Measurements from ENCODE around the gene NLK. TPM values are rescaled to one million over a fixed set of nuclear protein-coding genes. Genes with fewer than 3 reads are reported as not detected.

NLK gene
- total RNA-seq, 6 experiments from 2014 or later, result 8.8 to 10.6 (median 9.9) TPM

DNA sequence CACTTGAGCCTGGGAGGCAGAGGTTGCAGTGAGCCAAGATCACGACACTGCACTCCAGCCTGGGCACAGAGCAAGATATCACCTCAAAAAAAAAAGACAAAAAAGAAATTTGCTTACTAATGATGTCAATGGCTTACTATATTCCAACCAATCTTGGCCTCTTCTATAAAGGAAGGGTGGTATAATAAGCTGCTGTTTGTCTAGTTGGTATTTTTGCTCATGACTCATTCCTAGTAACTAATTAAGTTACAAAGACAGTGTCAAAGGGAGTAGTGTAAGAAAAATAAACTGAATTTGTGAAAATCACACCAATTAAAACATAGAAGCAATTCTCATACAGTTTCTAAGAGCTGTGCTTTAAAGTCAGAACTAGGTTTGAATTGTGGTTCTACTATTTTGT is 82.5 kb downstream of the NLK start:
- H3K36me3 ChIP-seq, result no peaks in the 10 kb centered on the region
- H3K27me3 ChIP-seq, result no peaks in the 10 kb centered on the region
- WGBS (ENCODE audit: insufficient coverage, low coverage, low lambda C conversion rate, missing lambda C conversion rate), result 86% methylated on average over 1 of the region's 1 CpG
- DNase-seq (no peak), ATAC-seq (peak in 2 of 4 donors; percentile 16 to 81)
- H3K9me3 ChIP-seq, result peaks cover 0 to 2% (median 0%) of the 10 kb centered on the region in 4 donors
- H3K4me3 ChIP-seq, result no peak overlapping the region
- H3K27ac ChIP-seq, result no peak overlapping the region
- intact Hi-C loops (cut with DNase I), result no loop called here
- H3K4me1 ChIP-seq, result peaks cover 0 to 11% (median 0%) of the 10 kb centered on the region in 4 donors
- no peak for TF ChIP-seq POLR2A (IDR thresholded peaks at IDR 0.05)
- TF ChIP-seq, protein P1, sequence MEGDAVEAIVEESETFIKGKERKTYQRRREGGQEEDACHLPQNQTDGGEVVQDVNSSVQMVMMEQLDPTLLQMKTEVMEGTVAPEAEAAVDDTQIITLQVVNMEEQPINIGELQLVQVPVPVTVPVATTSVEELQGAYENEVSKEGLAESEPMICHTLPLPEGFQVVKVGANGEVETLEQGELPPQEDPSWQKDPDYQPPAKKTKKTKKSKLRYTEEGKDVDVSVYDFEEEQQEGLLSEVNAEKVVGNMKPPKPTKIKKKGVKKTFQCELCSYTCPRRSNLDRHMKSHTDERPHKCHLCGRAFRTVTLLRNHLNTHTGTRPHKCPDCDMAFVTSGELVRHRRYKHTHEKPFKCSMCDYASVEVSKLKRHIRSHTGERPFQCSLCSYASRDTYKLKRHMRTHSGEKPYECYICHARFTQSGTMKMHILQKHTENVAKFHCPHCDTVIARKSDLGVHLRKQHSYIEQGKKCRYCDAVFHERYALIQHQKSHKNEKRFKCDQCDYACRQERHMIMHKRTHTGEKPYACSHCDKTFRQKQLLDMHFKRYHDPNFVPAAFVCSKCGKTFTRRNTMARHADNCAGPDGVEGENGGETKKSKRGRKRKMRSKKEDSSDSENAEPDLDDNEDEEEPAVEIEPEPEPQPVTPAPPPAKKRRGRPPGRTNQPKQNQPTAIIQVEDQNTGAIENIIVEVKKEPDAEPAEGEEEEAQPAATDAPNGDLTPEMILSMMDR (IDR thresholded peaks at IDR 0.05), result no peak

DNA sequence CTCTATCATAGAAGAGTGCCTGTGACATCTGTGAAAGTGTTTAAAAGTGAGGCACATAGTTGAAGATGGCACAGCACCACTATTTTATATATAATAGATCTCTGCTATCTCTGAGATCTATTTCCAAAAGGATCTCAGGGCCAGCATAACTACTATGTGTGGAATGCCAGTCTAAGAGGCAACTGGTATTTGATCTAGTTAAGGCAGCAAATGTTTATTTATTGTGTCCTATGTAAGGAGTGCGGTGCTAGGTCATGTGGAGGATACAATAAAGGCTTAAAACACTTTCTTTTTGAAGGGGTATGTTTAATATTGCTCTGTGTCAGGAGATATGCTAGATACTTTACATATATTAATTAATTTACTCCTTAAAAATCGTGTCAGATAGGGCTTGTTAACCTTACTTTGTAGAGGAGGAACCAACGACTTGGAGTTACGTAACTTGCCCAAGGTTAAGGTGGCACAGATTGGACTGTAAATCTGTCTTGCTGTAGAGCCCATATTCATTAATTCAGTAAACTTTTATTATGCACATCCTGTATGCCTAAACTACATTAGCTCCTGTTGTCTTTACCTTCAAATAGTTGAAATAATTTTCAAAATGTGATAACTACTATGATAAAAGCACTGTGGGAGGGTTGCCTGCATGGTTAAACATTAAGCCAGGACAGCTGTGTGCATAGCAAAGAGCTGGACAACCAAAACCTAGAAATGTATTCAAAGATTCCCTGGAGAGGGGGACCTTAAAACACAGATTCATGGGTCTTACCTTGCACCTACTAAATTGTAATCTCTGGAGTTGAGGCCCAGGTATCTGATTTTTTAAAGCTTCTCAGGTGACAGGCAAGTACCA is 83.3 kb downstream of the NLK start:
- ATAC-seq, result peak; percentile 53 to 74 (median 57)
- DNase-seq, result no peak
- H3K4me1 ChIP-seq, result peaks cover 0 to 11% (median 0%) of the 10 kb centered on the region in 4 donors
- no peaks in the 10 kb centered on the region for H3K27me3 ChIP-seq
- TF ChIP-seq, protein P1 (IDR thresholded peaks at IDR 0.05), result no peak
- no peak for TF ChIP-seq POLR2A (IDR thresholded peaks at IDR 0.05)
- peak overlapping the region in 1 of 3 donors; percentile 16 for H3K4me3 ChIP-seq
- intact Hi-C loops (cut with DNase I), result no loop called here
- H3K27ac ChIP-seq, result peak overlapping the region in 1 of 3 donors; percentile 7
- no peaks in the 10 kb centered on the region for H3K36me3 ChIP-seq
- peaks cover 0 to 2% (median 0%) of the 10 kb centered on the region in 4 donors for H3K9me3 ChIP-seq
- 19% methylated on average over 4 of the region's 4 CpGs for WGBS (ENCODE audit: insufficient coverage, low coverage, low lambda C conversion rate, missing lambda C conversion rate)

DNA sequence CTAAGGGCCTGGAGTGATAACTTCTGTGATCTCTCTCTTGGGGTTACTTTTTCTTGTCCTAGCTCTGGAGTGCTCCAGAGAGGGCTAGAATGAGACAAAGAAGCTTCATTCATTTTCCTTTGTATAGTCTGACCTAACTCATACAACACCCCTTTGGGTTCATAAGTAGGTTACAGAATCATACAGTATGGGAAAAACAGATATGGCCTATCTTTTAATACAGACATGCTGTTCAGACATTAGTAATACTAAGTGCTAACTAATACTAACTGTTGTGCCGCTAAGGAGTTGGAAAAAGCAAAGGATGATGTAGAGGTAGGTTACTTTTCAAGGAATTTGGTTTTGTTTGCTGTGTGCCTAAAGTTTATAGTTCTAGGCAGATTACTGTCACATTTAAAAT is 84.7 kb downstream of the NLK start:
- Histone ChIP-seq H3K27me3 (no peaks in the 10 kb centered on the region), H3K27ac (no peak overlapping the region), H3K9me3 (peaks cover 0 to 2% (median 0%) of the 10 kb centered on the region in 4 donors), H3K36me3 (no peaks in the 10 kb centered on the region), H3K4me3 (no peak overlapping the region), H3K4me1 (peaks cover 0 to 11% (median 0%) of the 10 kb centered on the region in 4 donors)
- intact Hi-C loops (cut with DNase I), result no loop called here
- 100% methylated on average over 1 of the region's 1 CpG for WGBS (ENCODE audit: insufficient coverage, low coverage, low lambda C conversion rate, missing lambda C conversion rate)
- TF ChIP-seq POLR2A (IDR thresholded peaks at IDR 0.05), result no peak
- TF ChIP-seq, protein P1 (IDR thresholded peaks at IDR 0.05), result no peak
- ATAC-seq, result no peak
- no peak for DNase-seq

DNA sequence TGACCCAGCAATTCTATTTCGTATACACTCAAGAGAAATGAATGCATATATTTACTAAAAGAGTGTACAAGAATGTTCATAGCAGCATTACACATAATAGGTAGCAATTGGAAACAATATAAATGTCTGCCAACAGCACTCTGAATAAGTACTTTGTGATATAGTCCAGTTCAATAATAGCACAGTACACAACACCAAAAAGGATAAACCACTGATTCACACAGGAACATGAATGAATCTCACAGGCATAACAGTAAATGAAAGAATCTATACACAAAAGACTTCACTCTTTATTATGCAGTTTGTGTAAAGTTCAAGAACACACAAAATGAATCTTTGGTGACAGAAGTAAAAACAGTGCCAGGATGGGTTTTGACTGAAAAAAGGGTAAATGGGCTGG is 86.3 kb downstream of the NLK start:
- intact Hi-C loops (cut with DNase I), result no loop called here
- 89% methylated on average over 1 of the region's 1 CpG for WGBS (ENCODE audit: insufficient coverage, low coverage, low lambda C conversion rate, missing lambda C conversion rate)
- no peak overlapping the region for H3K4me3 ChIP-seq
- ATAC-seq (no peak), DNase-seq (no peak)
- peaks cover 0 to 2% (median 0%) of the 10 kb centered on the region in 4 donors for H3K9me3 ChIP-seq
- H3K27me3 ChIP-seq, result no peaks in the 10 kb centered on the region
- H3K4me1 ChIP-seq, result peaks cover 0 to 11% (median 0%) of the 10 kb centered on the region in 4 donors
- H3K36me3 ChIP-seq, result no peaks in the 10 kb centered on the region
- H3K27ac ChIP-seq, result no peak overlapping the region
- TF ChIP-seq POLR2A (IDR thresholded peaks at IDR 0.05), result no peak
- TF ChIP-seq, protein P1 (IDR thresholded peaks at IDR 0.05), result no peak
